Smooth muscle cell (in vitro differentiated cells): ENCODE results near the gene RPL15. TPM values are rescaled to one million over a fixed set of nuclear protein-coding genes. Genes with fewer than 3 reads are reported as not detected.

Experiments used
- DNase-seq: peaks from one replicate; lab custom pipeline; 2025; ENCODE audit not compliant: unreplicated experiment; lab: John Stamatoyannopoulos, UW
- H2AFZ ChIP-seq: fragments of 200-600 bp; sonication (generic); 2 replicates; pipeline ENCODE4 v1.6.0; 2016; ENCODE audit warnings: antibody characterized with exemption, low read depth, mild to moderate bottlenecking
- H3F3A ChIP-seq: fragments of 200-600 bp; sonication (generic); 2 replicates; pipeline ENCODE4 v1.6.0; 2017; ENCODE audit warnings: antibody characterized with exemption, low read depth
- H3K27ac ChIP-seq: fragments of 200-600 bp; sonication (generic); 2 replicates; pipeline ENCODE4 v1.5.1; 2016; ENCODE audit warnings: low read depth, mild to moderate bottlenecking
- H3K27me3 ChIP-seq: fragments of 200-600 bp; sonication (generic); 2 replicates; pipeline ENCODE4 v1.6.1; 2016; ENCODE audit warnings: low read depth, mild to moderate bottlenecking
- H3K36me3 ChIP-seq: fragments of 200-600 bp; sonication (generic); 2 replicates; pipeline ENCODE4 v1.5.1; 2016; ENCODE audit warnings: low read depth
- H3K4me1 ChIP-seq: fragments of 200-600 bp; sonication (generic); 2 replicates; pipeline ENCODE4 v1.5.1; 2016; ENCODE audit warnings: low read depth
- H3K4me2 ChIP-seq: fragments of 200-600 bp; sonication (generic); 2 replicates; pipeline ENCODE4 v1.6.0; 2016; ENCODE audit warnings: mild to moderate bottlenecking
- H3K4me3 ChIP-seq: fragments of 200-600 bp; sonication (generic); 2 replicates; pipeline ENCODE4 v1.5.1; 2016; ENCODE audit warnings: mild to moderate bottlenecking
- H3K79me2 ChIP-seq: fragments of 200-600 bp; sonication (generic); 2 replicates; pipeline ENCODE4 v1.6.0; 2016; ENCODE audit warnings: low read depth, mild to moderate bottlenecking
- H3K9ac ChIP-seq: fragments of 200-600 bp; sonication (generic); 2 replicates; pipeline ENCODE4 v1.6.0; 2016; ENCODE audit warnings: low read depth
- H3K9me3 ChIP-seq: fragments of 200-600 bp; sonication (generic); replicated peaks from 2 replicates; pipeline ENCODE4 v1.5.1; 2016; ENCODE audit warnings: low read depth
- H4K20me1 ChIP-seq: fragments of 200-600 bp; sonication (generic); 2 replicates; pipeline ENCODE4 v1.6.0; 2016; ENCODE audit warnings: low read depth
- CTCF ChIP-seq: fragments of 200-600 bp; sonication (generic); IDR thresholded peaks from 2 replicates; pipeline ENCODE4 v1.5.1; 2017; ENCODE audit warnings: borderline replicate concordance, mild to moderate bottlenecking, antibody characterized with exemption; ENCODE audit not compliant: insufficient read depth, poor library complexity, severe bottlenecking
- WGBS: methylation state at CpG from one replicate; pipeline ENCODE4 v1.1.7; 2016; ENCODE audit warnings: low lambda C conversion rate; 5-methylcytosine and 5-hydroxymethylcytosine counted together
- polyA plus RNA-seq: library from polyadenylated mRNA; unstranded; fragments of >200 nt; fragmentation: Nextera tagmentation; extraction: Ambion mirVana; gene quantifications from 2 replicates; pipeline ENCODE4 v1.2.1, GENCODE V29; 2016
- total RNA-seq: library from RNA; depleted of rRNA; stranded (reverse); fragments of >200 nt; gene quantifications from 2 replicates; pipeline ENCODE4 v1.2.3, GENCODE V29; 2014

Gene RPL15
- total and polyA plus RNA-seq, 2 experiments from 2014 or later, result 1,471 to 2,505 TPM

GRCh38 chr3:23948761-23949160, 31.8 kb downstream of the RPL15 start:
- 100% methylated on average over 2 of the region's 2 CpGs for whole genome bisulfite sequencing
- Histone ChIP-seq H3K79me2 (peaks cover 67% of the 10 kb centered on the region), H2AFZ (no peak overlapping the region), H3F3A (peaks cover 14% of the 10 kb centered on the region), H3K27me3 (no peaks in the 10 kb centered on the region), H3K36me3 (no peaks in the 10 kb centered on the region), H3K27ac (no peak overlapping the region), H3K9ac (no peak overlapping the region), H3K9me3 (no peaks in the 10 kb centered on the region), H4K20me1 (peaks cover 77% of the 10 kb centered on the region), H3K4me3 (no peak overlapping the region), H3K4me2 (no peak overlapping the region), H3K4me1 (peaks cover 11% of the 10 kb centered on the region)
- no peak for DNase-seq
- TF ChIP-seq CTCF, result no peak

DNA sequence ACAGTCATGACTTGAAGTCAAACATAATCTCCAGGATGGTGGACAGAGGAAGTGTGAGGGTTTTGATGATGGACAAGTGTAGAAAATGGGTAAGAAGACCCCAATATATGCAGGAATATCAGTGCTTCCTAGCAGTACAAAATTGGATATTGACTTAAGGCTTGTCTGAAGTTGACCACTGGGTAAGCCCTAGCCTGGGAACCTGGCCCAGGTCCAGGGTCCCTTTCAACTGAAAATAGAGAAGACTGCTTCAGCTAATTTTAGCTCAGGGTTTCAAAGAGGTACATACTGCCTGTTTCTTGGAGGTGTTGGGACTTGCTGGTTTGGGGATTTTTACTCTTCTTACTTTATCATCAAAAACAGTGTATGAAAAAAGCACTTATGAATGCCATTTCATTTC, 32.9 kb downstream of the RPL15 start:
- Histone ChIP-seq H4K20me1 (peaks cover 88% of the 10 kb centered on the region), H2AFZ (no peak overlapping the region), H3K27me3 (no peaks in the 10 kb centered on the region), H3K27ac (no peak overlapping the region), H3F3A (peaks cover 11% of the 10 kb centered on the region), H3K9me3 (no peaks in the 10 kb centered on the region), H3K79me2 (peaks cover 77% of the 10 kb centered on the region), H3K4me1 (peaks cover 11% of the 10 kb centered on the region), H3K4me2 (no peak overlapping the region), H3K9ac (no peak overlapping the region), H3K36me3 (no peaks in the 10 kb centered on the region), H3K4me3 (no peak overlapping the region)
- TF ChIP-seq CTCF, result no peak
- DNase-seq, result no peak

DNA sequence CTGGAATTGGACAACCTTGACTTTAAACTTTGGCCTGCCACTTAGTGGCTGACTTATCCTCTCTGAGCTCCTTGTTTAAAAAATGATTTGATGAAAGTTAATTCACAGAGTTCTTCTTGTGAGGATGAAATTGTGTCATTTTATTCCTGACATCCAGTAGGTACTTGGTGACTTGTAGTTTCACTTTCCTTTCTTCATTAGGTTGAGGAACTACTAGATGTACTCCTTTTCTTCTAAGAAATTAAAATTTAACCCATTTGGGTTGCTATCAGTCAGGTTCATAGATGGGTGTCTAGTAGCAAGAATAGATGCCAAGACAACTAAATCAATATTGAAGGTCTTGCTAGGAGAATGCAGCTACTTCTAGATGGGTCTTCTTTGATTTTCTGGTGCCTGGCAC, 33.4 kb downstream of the RPL15 start:
- no peaks in the 10 kb centered on the region for H3K36me3 ChIP-seq
- H3K9me3 ChIP-seq, result no peaks in the 10 kb centered on the region
- H4K20me1 ChIP-seq, result peaks cover 92% of the 10 kb centered on the region
- peaks cover 11% of the 10 kb centered on the region for H3K4me1 ChIP-seq
- H3K9ac ChIP-seq, result no peak overlapping the region
- peaks cover 11% of the 10 kb centered on the region for H3F3A ChIP-seq
- H3K27ac ChIP-seq, result no peak overlapping the region
- DNase-seq, result no peak
- no peak overlapping the region for H2AFZ ChIP-seq
- no peak overlapping the region for H3K4me3 ChIP-seq
- peaks cover 81% of the 10 kb centered on the region for H3K79me2 ChIP-seq
- no peak overlapping the region for H3K4me2 ChIP-seq
- TF ChIP-seq CTCF, result no peak
- no peaks in the 10 kb centered on the region for H3K27me3 ChIP-seq

DNA sequence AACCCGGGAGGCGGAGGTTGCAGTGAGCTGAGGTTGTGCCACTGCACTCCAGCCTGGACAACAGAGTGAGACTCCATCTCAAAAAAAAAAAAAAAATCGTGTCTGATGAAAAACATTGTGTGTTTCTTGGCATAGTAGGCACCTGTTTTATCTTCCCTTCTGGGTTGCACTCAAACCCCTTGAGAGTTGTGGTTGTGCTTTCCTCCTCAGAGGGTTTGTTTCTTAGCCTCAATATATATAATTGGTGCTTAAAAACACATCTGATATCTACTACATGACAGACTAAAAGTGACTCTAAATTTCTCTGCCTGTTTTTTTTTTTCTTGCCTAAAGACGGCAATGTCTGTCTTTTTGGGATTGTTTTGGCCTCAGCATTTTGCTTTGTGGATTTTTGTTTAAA, 35.7 kb downstream of the RPL15 start:
- DNase-seq, result no peak
- WGBS, result 92% methylated on average over 4 of the region's 4 CpGs
- H3K79me2 ChIP-seq, result peaks cover 85% of the 10 kb centered on the region
- H3K36me3 ChIP-seq, result no peaks in the 10 kb centered on the region
- no peak overlapping the region for H3K4me3 ChIP-seq
- H4K20me1 ChIP-seq, result peaks cover 91% of the 10 kb centered on the region
- no peak for TF ChIP-seq CTCF
- no peaks in the 10 kb centered on the region for H3K9me3 ChIP-seq
- H3K4me1 ChIP-seq, result no peaks in the 10 kb centered on the region
- H2AFZ ChIP-seq, result no peak overlapping the region
- no peaks in the 10 kb centered on the region for H3F3A ChIP-seq
- no peak overlapping the region for H3K9ac ChIP-seq
- H3K27me3 ChIP-seq, result no peaks in the 10 kb centered on the region
- H3K4me2 ChIP-seq, result no peak overlapping the region
- no peak overlapping the region for H3K27ac ChIP-seq
